ENCODE data around the gene B3GALT6.
"Not testable (repeated sequence)": the region's sequence is repeated elsewhere in the genome, so short reads cannot be mapped to it uniquely, and the experiment has no call there.

Gene B3GALT6

DNA sequence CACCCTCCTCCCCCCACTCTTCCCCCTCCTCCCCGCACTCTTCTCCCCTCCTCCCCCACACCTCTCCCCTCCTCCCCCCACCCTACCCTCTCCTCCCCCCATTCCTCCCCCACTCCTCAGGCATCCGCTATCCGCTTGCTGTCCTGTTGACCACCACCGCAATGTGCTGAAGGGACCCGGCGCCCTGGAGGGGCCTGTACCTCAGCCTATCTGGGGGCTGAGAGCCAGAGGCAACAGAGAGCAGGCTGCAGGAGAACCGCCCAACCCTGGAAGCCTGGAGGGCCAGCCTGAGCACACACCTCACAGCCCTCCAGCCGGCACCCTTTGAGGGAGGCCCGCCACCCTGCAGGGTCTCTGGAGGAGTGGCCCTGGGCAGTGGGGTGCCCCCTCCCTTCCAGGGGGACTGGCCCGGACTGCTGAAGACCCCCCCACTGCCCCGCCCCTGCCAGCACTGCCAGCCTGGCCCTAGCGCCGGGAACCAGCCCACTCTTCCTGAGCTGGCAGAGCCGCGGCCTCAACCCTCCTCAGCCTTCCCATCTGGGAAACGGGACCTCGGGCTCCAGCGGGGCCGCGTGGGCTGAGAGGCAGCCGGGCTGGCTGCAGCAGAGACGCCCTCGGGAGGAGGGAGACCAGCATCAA is 13.3 kb downstream of the B3GALT6 start:
- no peak for DNase-seq
- TF ChIP-seq POLR2A (IDR thresholded peaks at IDR 0.05; ENCODE audit: low read length) (no peak), GATA1 (IDR thresholded peaks at IDR 0.05; ENCODE audit: low read depth, low read length) (no peak)

- TF ChIP-seq GATA1 (IDR thresholded peaks at IDR 0.05; ENCODE audit: low read depth, low read length) = no peak
- DNase-seq = no peak
Measured at GRCh38 chr1:1245817-1246576, 14.0 kb downstream of the B3GALT6 start.

- peak in 1 of 2 experiments; percentile 17 for DNase-seq
- TF ChIP-seq POLR2A (IDR thresholded peaks at IDR 0.05; ENCODE audit: low read length) (no peak), GATA1 (IDR thresholded peaks at IDR 0.05; ENCODE audit: low read depth, low read length) (no peak)
Measured at GRCh38 chr1:1246577-1247340, 14.7 kb downstream of the B3GALT6 start, which contains the start of gene C1QTNF12. Gene C1QTNF12 (minus strand): TSS chr1:1246722. CDS start chr1:1246690, 32 bp downstream.

DNA sequence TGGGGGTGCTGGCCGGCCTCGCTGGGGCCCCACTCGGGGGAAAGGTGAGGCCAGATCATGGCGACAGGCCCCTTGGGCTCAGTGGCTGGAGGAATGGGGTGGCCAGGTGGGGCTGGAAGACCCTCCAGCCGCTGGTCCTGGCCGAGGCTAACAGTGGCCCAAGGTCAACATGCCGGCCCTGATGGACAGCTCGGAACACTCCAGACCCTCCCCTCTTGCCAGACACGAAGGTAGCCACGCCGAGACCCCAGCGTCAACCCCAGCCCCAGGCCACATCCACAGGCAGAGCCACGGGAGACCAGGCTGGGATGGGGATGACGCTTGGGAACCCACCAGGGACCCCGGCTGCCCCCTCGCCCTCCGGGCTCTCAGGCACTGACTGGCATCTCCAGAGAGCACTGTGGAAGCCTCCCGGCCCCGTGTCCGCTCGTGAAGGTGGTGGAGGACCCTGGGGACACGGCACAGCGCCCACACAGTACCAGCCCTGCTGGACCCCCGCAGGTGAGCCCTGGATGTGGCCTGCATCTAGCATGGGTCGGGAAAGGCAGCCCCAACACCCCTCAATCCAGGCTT is 15.4 kb downstream of the B3GALT6 start:
- no peak for TF ChIP-seq GATA1 (IDR thresholded peaks at IDR 0.05; ENCODE audit: low read depth, low read length)
- TF ChIP-seq POLR2A (IDR thresholded peaks at IDR 0.05; ENCODE audit: low read length) = no peak
- DNase-seq = no peak

DNA sequence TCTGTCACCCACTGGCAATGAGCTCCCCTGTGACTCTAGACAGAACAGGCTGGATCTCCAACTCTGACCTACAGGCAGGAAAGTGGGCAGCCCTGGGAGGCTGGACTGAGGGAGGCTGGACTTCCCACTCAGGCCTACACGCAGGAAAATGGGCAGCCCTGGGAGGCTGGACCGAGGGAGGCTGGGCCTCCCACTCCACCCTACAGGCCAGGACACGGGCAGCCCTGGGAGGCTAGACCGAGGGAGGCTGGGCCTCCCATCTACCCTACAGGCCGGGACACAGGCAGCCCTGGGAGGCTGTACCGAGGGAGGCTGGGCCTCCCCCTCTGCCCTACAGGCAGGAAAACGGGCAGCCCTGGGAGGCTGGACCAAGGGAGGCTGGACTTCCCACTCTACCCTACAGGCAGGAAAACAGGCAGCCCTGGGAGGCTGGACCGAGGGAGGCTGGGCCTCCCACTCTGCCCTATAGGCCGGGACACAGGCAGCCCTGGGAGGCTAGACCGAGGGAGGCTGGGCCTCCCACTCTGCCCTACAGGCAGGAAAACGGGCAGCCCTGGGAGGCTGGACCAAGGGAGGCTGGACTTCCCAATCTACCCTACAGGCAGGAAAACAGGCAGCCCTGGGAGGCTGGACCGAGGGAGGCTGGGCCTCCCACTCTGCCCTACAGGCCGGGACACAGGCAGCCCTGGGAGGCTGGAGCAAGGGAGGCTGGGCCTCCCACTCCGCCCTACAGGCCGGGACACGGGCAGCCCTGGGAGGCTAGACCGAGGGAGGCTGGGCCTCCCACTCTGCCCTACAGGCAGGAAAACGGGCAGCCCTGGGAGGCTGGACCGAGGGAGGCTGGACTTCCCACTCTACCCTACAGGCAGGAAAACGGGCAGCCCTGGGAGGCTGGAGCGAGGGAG is 16.2 kb downstream of the B3GALT6 start:
- DNase-seq = not testable (repeated sequence)

GRCh38 chr1:1250786-1251284 is 18.8 kb downstream of the B3GALT6 start:
- DNase-seq = no peak
- TF ChIP-seq POLR2A (IDR thresholded peaks at IDR 0.05; ENCODE audit: low read length) = no peak
- TF ChIP-seq GATA1 (IDR thresholded peaks at IDR 0.05; ENCODE audit: low read depth, low read length) = no peak

- no peak for DNase-seq
- TF ChIP-seq POLR2A (IDR thresholded peaks at IDR 0.05; ENCODE audit: low read length) (no peak), GATA1 (IDR thresholded peaks at IDR 0.05; ENCODE audit: low read depth, low read length) (no peak)
Measured at GRCh38 chr1:1253314-1253713, 21.3 kb downstream of the B3GALT6 start.

- DNase-seq = no peak
- TF ChIP-seq GATA1 (IDR thresholded peaks at IDR 0.05; ENCODE audit: low read depth, low read length) (no peak), POLR2A (IDR thresholded peaks at IDR 0.05; ENCODE audit: low read length) (no peak)
Measured at GRCh38 chr1:1253972-1254666, 22.1 kb downstream of the B3GALT6 start.

DNA sequence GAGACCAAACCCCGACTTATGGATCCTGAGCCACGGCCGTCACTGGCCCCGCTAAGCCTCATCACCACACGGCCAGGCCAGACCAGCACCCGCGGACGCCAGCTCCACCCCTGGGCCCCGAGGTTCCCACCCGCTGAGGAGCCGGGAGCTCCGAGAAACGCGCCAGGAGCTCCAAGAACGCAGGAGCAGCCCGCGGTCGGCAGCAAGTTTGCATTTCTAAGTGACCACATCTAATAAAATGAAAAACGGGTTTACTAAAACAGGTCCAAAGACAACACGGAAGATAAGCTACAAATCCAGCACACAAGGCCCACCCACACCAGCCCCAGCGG is 22.6 kb downstream of the B3GALT6 start:
- no peak for DNase-seq
- TF ChIP-seq GATA1 (IDR thresholded peaks at IDR 0.05; ENCODE audit: low read depth, low read length) (no peak), POLR2A (IDR thresholded peaks at IDR 0.05; ENCODE audit: low read length) (no peak)

DNA sequence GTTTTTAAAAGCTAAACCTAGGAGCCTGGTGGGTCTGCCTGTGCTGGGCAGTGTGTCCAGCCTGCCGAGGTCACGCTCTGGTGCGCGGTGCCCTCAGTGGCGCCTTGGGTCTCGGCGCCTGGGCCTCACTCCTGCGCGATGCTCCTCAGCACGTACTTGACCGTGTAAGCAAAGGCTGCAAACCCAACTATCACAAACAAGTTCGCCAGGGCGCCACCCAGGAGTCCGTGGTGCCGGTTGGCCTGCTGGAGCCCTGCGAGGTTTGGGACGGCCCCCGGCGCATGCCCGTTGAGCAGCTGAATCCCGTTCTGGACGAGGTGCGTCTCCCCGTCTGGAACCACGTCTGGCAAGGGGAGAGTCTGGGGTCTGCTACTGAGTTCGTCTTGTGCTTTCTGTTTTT is 23.0 kb downstream of the B3GALT6 start:
- DNase-seq = no peak
- TF ChIP-seq POLR2A (IDR thresholded peaks at IDR 0.05; ENCODE audit: low read length) = no peak

DNA sequence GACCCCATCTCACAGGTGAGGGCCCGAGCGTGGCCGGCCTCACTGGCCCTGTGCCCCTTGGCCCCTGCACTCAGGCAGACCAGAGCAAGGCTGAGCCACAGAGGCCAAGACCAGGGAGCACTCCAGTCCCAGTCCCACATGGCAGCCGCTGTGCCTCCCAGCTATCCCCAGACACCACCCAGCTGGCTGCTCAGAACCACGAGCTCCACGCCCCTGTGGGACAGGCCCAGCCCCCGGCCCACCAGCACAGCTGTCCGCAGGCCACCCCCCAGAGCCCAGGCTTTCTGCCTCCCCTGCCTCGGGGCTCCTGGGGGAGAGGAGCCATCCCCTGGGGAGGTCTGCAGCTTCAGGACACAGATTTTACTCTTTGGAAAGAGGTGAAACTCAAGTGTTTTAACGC is 23.6 kb downstream of the B3GALT6 start:
- TF ChIP-seq GATA1 (IDR thresholded peaks at IDR 0.05; ENCODE audit: low read depth, low read length) (no peak), POLR2A (IDR thresholded peaks at IDR 0.05; ENCODE audit: low read length) (no peak)
- no peak for DNase-seq

- no peak for DNase-seq
- TF ChIP-seq GATA1 (IDR thresholded peaks at IDR 0.05; ENCODE audit: low read depth, low read length) = no peak
- no peak for TF ChIP-seq POLR2A (IDR thresholded peaks at IDR 0.05; ENCODE audit: low read length)
Measured at GRCh38 chr1:1256956-1257871, 25.2 kb downstream of the B3GALT6 start.
